Fibroblast of skin of scalp (primary cell): ENCODE data around the gene FAM107A.

ENCODE experiments used
- DNase-seq: peaks from one replicate; pipeline ENCODE4 v3.0.0-alpha.2; 2013

FAM107A gene

DNA sequence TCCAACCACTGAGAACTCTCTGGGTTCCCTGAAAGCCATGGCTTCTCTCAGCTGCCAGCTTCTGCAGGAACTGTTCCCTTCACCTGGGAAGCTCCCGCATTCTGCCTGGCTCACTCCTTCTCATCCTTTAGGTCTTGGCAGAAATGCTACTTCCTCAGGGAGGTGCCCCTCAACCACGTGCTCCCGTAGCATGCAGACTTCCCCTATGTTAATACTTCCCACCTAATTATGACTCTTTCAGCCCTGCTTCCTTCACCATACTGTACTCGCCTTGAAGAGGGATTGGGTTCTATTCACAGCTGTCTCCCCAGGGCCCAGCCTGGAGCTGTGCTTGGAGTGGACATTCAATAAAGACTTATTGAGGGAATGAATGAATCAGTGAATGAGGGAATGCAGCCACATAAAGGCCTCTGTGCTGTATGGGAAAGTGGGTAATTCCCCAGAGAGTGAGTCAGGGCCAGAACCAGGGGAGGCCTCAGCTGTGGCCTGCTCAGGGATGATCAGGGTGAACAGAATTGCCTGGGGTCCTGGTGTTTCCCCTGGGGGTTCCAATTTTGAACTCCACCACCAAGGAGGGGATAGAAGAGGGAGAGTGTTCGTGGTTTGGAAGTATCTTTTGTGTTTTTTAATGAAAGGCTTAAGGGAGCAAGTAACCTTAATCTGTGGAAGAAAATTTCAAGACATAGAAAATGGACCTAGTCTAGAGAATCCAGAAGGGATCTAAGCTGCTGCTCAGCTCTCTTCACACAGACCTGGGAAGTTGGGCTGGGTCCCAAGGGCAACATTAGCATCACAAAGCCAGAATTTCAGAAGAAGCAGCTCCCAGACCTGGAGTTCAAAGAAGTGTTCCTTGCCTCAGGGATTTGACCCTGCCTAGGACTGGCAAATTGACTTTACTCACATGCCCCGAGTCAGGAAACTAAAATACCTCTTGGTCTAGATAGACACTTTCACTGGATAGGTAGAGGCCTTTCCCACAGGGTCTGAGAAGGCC is 14.6 kb upstream of the FAM107A start:
- no peak for DNase-seq

DNA sequence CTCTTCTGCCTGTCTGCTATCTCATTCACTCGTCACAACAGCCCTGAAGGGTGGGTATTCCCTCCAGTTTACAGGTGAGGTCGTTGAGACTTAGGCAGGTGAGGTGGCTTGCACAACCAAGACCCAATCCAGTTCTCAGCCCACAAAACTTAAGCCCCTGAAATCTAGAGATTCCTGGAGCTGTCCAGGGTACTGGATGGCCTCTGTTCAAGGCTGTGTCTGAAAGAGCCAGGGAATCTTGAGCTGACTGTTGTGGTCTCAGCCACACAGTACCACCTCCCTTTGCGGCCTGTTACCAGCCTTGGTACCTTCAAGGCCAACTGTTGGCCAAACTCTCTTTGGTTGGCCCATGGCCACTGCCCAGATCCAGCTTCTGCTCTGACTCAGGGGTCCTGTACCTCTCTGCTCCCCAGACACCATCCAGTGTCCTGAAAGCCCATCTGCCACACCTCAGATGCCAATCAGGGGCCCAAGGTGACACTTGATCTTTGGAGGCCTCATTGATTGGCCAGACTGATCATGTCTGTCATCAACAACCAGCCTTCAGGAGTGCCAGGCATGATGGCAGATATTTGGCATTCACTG is 10.9 kb upstream of the FAM107A start:
- DNase-seq, result peak; percentile 58

GRCh38 chr3:58586776-58587192 is 9.6 kb upstream of the FAM107A start:
- DNase-seq, result no peak

DNA sequence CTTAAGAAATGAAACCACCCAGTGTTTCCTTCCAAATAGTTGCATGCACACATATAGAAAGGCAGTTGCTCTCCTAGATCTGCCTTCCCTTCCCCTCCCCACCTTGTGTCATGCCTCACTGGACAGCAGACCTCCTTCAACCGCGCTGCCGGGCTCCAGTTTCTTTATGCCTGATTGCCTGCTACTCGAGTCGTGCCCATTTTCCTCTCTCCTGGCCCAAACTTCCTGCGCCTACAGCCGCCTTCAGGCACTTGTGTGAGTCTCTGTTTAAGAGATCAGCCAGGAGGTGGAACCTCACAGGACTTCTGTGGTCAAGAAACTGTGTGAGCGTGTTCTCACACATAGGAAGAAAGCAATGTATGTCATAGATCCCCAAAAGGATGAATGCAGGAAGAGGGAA is 8.8 kb upstream of the FAM107A start:
- no peak for DNase-seq

- peak; percentile 64 for DNase-seq
These were observed 8.0 kb upstream of the FAM107A start for GRCh38 chr3:58585005-58585786.

- no peak for DNase-seq
These were observed 7.5 kb upstream of the FAM107A start for GRCh38 chr3:58584690-58585004.

DNA sequence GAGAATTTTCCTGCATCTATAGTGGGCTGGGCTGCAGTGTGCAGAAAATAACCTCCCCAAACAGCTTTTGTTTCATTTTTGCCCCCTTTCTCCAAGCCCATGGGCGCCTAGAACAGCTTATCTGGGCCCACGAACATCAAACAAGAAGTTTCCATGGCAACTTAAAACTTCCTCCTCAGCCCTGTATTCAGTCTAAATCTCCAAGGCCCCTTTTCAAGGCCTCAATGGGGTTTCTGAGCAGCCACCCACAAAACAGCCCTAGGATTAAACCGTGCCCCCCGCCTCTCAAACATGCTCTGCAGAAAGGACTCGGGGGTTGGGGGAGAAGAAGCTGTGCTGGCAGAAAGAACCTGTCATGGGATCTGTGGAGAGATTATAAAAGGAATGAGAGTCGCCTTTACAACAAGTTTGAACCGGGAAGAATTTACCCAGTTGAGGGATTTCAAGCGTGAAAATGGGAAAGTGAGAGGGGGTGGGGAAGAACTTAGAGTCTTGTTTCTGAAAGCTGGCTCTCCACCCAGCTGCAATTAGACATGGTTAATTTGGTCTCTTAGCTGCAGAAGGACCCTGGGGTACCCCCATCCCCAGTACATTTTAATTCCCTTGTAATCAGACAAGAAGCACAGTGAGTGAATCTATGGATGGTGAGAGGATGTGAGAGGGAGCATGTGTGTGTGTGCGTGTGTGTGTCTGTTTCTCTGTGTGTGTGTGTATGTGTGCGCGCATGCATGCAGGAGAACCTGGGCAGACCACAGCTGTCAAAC is 4.3 kb upstream of the FAM107A start:
- DNase-seq, result no peak

DNA sequence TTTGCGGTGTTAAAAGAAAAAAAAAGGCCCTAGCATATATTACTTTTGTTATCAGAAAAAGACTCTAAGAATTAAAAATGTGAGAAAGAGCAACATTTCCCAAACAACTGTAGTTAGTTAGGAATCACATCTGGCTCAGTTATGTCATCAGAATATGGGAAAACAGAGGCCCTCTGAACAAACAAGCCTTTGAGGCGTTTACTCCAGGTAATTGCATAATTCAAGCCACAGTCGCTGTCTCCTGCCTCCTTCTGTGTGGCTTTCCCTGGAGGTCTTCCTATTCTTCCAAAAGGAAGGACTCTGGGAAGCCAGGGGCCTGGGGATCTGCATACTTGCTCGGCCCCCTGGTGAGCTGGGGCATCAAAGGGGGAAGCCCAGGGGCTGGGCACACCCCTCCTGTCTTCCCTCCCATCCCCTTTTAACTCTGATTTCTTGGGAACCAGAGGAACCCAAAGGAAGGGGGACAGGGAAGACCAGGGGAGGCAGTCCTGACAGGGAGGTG is 3.7 kb upstream of the FAM107A start:
- DNase-seq, result no peak

DNA sequence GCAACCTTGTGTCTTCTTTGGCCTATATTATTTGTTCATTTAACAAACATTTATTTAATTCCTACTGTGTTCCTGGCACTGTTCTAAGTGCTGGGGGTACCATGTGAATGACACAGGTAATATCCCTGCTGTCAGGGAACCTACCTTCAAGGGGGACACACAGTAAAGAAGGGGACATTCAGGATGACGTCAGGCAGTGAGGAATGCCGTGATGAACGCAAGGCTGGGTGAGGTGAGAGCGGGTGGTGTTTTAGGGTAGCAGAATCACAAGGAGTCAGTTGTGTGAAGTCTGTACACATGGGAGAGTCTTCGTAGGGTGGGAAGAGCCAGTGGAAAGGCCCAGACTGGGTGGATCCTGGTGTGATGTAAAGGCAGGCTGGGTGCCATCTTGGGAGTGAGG is 1.7 kb upstream of the FAM107A start:
- DNase-seq, result no peak

GRCh38 chr3:58576716-58577115 is 475 bp downstream of the FAM107A start:
- no peak for DNase-seq

DNA sequence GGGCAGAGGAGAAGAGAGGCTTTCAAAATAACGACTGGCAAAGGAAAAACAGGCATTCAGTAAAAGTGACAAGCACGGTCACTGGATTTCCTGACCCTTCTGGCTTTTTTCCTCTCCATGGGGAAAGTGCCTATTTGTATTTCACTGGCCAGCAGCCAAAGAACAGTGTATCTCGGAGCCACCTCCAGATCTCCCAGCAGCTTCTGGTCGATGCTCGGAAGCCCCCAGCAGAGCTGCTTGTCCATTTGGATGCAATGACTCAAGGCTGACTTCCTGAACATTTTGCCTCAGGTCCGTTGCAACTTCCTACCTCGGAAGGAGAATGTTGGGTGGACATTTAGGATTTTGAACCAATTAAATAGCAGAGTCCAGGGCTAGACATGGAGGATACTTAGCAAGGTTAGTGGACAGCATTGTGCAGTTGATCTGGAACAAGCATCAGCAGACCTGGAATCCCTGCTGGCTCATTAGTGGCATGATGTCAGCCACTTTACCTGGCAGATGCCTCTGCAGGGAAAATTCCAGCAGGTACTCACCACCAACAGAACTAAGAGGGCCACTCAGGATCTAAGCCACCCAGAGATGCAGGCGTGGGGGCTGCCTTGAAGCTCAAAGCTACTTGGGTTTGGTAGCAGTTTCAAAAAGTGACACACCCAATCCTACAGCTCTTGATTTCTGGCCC is 1.1 kb downstream of the FAM107A start:
- DNase-seq, result no peak

GRCh38 chr3:58574682-58575081 is 2.5 kb downstream of the FAM107A start:
- DNase-seq, result no peak

DNA sequence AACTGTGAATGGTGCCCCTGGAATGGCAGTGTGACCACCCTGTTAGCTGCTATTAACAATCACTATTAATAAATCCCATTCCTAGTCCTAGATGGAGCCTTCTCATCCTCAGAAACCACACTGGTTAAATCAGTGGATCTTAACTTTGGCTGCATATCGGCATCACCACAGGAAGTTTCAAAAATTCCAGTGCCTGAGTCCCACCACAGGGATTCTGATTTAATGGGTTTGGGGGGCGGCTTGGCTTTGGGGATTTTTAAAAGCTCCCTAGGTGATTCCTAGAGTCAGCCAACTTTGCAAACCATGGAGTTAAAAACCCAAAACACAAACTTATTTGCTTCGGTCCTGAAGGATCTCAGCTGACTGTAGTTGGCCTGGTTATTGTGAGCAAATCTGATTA is 3.1 kb downstream of the FAM107A start:
- DNase-seq, result no peak

- DNase-seq, result peak; percentile 19
These were observed 3.6 kb downstream of the FAM107A start for GRCh38 chr3:58573640-58574039.

DNA sequence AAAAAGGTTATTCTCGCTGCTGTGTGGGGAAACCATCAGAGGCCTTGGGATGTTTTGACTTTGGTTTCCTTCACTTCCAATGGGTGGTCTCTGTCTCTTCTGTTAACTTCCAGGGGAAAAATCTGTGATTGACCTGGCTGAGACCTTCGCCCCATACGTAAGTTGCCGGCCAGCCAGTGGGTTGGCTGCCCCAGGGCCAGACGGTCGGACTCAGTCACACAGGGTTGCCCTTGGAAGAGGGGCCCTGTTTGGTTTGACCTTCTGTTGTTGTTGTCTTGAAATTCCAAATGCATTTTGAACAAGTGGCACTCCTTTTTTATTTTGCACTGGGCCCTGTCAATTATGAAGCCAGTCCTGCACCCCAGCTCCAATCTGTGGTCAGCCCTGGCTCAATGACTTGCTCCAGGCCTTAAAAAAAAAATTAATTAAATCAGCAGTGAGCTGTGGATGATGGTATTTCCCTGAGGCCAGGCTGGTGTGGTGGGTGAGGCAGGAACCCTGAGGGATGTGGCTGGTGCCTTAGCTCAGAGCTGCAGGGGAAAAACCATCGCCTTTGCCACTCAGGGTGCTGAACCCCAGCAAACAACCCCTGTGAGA is 4.5 kb downstream of the FAM107A start:
- no peak for DNase-seq

- no peak for DNase-seq
These were observed 5.1 kb downstream of the FAM107A start for GRCh38 chr3:58572013-58572633.

- no peak for DNase-seq
These were observed 6.3 kb downstream of the FAM107A start for GRCh38 chr3:58570851-58571250.

DNA sequence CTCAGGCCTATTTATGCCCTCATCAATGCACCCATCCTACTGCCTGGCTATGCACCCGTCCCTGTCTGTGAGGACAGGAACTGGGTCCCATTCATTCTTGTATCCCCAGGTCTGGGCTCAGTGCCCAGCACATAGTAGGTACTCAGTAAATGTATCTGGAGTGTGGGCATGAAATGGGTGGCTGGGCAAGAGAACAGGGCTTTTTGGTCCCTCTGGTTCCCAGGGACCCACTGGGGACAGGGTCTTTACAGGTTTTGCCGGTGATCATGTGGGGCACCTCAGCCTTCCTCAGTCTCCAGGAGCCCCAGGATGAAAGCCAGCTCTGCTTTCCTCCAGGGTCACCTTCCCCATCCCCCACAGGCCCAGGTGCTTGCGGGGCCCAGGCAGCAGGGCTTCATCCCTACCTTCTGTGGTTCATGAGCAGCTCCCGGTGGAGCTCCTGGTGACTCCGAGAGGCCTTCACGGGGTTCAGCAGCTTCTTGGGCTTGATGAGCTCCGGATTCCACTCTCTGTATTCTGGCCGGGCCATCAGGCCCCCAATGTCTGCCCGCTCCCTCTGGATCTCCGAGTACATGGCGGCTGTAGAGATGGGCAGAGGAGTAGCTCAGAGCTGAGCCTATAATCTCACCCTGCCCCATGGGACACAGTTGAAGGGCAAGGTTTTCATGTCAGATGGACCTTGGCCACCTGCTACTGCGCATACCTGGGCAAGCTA is 7.7 kb downstream of the FAM107A start:
- no peak for DNase-seq

DNA sequence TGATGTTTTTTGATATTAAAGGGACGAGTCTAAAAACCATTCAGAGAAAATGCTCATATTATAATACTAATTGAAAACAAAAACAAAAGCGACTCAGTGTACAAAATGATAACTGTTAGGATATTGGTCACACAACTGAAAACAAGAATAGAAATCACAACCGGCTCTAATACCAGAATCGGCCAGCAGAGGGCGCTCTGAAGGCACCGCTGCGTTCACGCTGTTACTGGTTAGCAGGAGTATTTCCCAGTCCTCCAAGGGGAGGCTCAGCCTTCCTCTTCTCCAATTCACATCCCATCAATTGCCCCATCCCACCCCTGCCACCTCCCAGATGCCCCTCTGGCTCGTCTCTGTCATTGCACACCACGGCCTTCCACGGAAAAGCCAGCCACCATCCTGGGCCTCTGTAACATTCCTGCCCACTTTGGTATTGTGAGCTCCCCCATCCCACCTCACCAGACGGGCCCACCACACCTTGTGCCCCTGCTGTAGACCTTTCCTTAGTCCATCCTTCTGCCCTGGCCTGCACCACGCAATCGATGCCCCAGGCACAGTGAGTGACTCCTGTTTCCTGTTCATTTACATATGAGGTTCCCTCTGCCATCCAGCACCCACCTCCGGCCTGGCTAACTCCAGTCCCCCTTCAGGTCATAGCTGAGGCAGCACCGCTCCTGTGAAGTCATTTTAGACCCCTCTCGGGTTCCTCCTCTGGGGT is 8.5 kb downstream of the FAM107A start:
- DNase-seq, result peak; percentile 66

GRCh38 chr3:58567251-58567515 is 10.0 kb downstream of the FAM107A start:
- DNase-seq, result no peak
